GM18519 (cell line): ENCODE measurements around the gene SENP7.
"Not testable (repeated sequence)": the region's sequence is repeated elsewhere in the genome, so short reads cannot be mapped to it uniquely, and the experiment has no call there.

Source experiments
- ATAC-seq: cut with Tn5 transposase; IDR thresholded peaks from one replicate; pipeline ENCODE4 v1.9.1; 2021; ENCODE audit warnings: mild to moderate bottlenecking, moderate library complexity; ENCODE audit not compliant: unreplicated experiment, low FRiP score

Gene SENP7

GRCh38 chr3:101512646-101513418 lies at the start of gene SENP7:
TSS of gene SENP7 (minus strand) at chr3:101513212. CDS start at chr3:101513130, 82 bp downstream.
- ATAC-seq = no peak

GRCh38 chr3:101561630-101562328 lies 48.8 kb upstream of the SENP7 start, which contains the start of gene TRMT10C:
TSS of gene TRMT10C (plus strand) at chr3:101561868. CDS start at chr3:101564782, 2,914 bp downstream.
- ATAC-seq = peak; percentile 99

- no peak for ATAC-seq
Measured at GRCh38 chr3:101556064-101556463, 43.1 kb upstream of the SENP7 start.

GRCh38 chr3:101553381-101553780 lies 40.4 kb upstream of the SENP7 start:
- ATAC-seq = not testable (repeated sequence)

GRCh38 chr3:101551359-101552081 lies 38.5 kb upstream of the SENP7 start:
- ATAC-seq = not testable (repeated sequence)

GRCh38 chr3:101549473-101549872 lies 36.5 kb upstream of the SENP7 start:
- ATAC-seq = no peak

GRCh38 chr3:101548527-101549105 lies 35.6 kb upstream of the SENP7 start:
- no peak for ATAC-seq

- no peak for ATAC-seq
Measured at GRCh38 chr3:101544161-101544850, 31.3 kb upstream of the SENP7 start.

GRCh38 chr3:101542957-101543356 lies 29.9 kb upstream of the SENP7 start:
- no peak for ATAC-seq

- not testable (repeated sequence) for ATAC-seq
Measured at GRCh38 chr3:101536955-101537354, 23.9 kb upstream of the SENP7 start.

GRCh38 chr3:101536266-101536665 lies 23.3 kb upstream of the SENP7 start:
- no peak for ATAC-seq

GRCh38 chr3:101535221-101535620 lies 22.2 kb upstream of the SENP7 start:
- no peak for ATAC-seq

- ATAC-seq = no peak
Measured at GRCh38 chr3:101533603-101533968, 20.6 kb upstream of the SENP7 start.

- ATAC-seq = no peak
Measured at GRCh38 chr3:101532783-101533602, 20.0 kb upstream of the SENP7 start.

- ATAC-seq = no peak
Measured at GRCh38 chr3:101531473-101532086, 18.6 kb upstream of the SENP7 start.

- ATAC-seq = no peak
Measured at GRCh38 chr3:101530686-101531047, 17.7 kb upstream of the SENP7 start.

- ATAC-seq = no peak
Measured at GRCh38 chr3:101529816-101530685, 17.0 kb upstream of the SENP7 start.

GRCh38 chr3:101527906-101528305 lies 14.9 kb upstream of the SENP7 start:
- no peak for ATAC-seq
